Neuronal stem cell (in vitro differentiated cells): ENCODE measurements around the gene TRMU.

ENCODE experiments used
- DNase-seq: peaks from one replicate; pipeline ENCODE4 v3.0.0-alpha.2; 2013; ENCODE audit warnings: low spot score
- H2AFZ ChIP-seq: one replicate; pipeline ENCODE4 v1.6.1; 2013; ENCODE audit warnings: mild to moderate bottlenecking, low read length, inconsistent platforms
- H2AK5ac ChIP-seq: 2 replicates; pipeline ENCODE4 v1.6.1; 2013; ENCODE audit warnings: low read depth, mild to moderate bottlenecking, inconsistent platforms, low read length, moderate library complexity, mixed read lengths
- H2BK120ac ChIP-seq: 2 replicates; pipeline ENCODE4 v1.6.1; 2013; ENCODE audit warnings: low read depth, mild to moderate bottlenecking, inconsistent platforms, low read length, moderate library complexity, mixed read lengths
- H2BK12ac ChIP-seq: one replicate; pipeline ENCODE4 v1.6.1; 2013; ENCODE audit warnings: low read length, inconsistent platforms
- H2BK15ac ChIP-seq: 2 replicates; pipeline ENCODE4 v1.6.1; 2013; ENCODE audit warnings: mild to moderate bottlenecking, low read length, inconsistent platforms, mixed read lengths
- H2BK5ac ChIP-seq: one replicate; pipeline ENCODE4 v1.6.1; 2013; ENCODE audit warnings: inconsistent platforms, mild to moderate bottlenecking, low read length, moderate library complexity
- H3K14ac ChIP-seq: one replicate; pipeline ENCODE4 v1.6.1; 2013; ENCODE audit warnings: low read length, inconsistent platforms
- H3K18ac ChIP-seq: 2 replicates; pipeline ENCODE4 v1.6.1; 2013; ENCODE audit warnings: low read length, inconsistent platforms
- H3K23ac ChIP-seq: 2 replicates; pipeline ENCODE4 v1.6.1; 2013; ENCODE audit warnings: low read depth, mild to moderate bottlenecking, mixed read lengths, low read length, inconsistent platforms; ENCODE audit not compliant: poor library complexity
- H3K27ac ChIP-seq: replicated peaks from 3 replicates; pipeline ENCODE4 v1.5.1; 2013; ENCODE audit warnings: low read length, inconsistent platforms
- H3K27me3 ChIP-seq, 3 experiments: 2 replicates each; pipeline ENCODE4 v1.6.1; 2013; ENCODE audit warnings: low read length in 3 of 3, mild to moderate bottlenecking in 2 of 3, inconsistent platforms in 1 of 3, low read depth in 1 of 3, mixed read lengths in 1 of 3, moderate library complexity in 1 of 3; ENCODE audit not compliant: control insufficient read depth in 3 of 3, insufficient read depth in 3 of 3
- H3K36me3 ChIP-seq, 2 donors: replicated peaks in 1 of 2; 2 replicates each; pipeline ENCODE4 v1.6.1; 2013; ENCODE audit warnings: low read length in 2 of 2; ENCODE audit not compliant: control insufficient read depth in 2 of 2, insufficient read depth in 2 of 2
- H3K4ac ChIP-seq: 2 replicates; pipeline ENCODE4 v1.6.1; 2013; ENCODE audit warnings: inconsistent platforms, mild to moderate bottlenecking, low read length, moderate library complexity
- H3K4me1 ChIP-seq, 2 donors: 1 replicate in 1 of 2; 2 replicates in 1 of 2; pipeline ENCODE4 v1.6.1; 2013; ENCODE audit warnings: low read length in 2 of 2, low read depth in 1 of 2; ENCODE audit not compliant: control insufficient read depth in 2 of 2, insufficient read depth in 1 of 2
- H3K4me2 ChIP-seq: one replicate; pipeline ENCODE4 v1.6.1; 2013; ENCODE audit warnings: mild to moderate bottlenecking, low read length, inconsistent platforms; ENCODE audit not compliant: insufficient read depth, poor library complexity, severe bottlenecking
- H3K4me3 ChIP-seq, 2 donors: 2 replicates each; pipeline ENCODE4 v1.5.1; 2013; ENCODE audit warnings: low read length in 2 of 2, mild to moderate bottlenecking in 2 of 2, inconsistent platforms in 1 of 2, moderate library complexity in 1 of 2
- H3K79me1 ChIP-seq: one replicate; pipeline ENCODE4 v1.6.1; 2013; ENCODE audit warnings: low read depth, mild to moderate bottlenecking, inconsistent platforms, low read length, moderate library complexity
- H3K9ac ChIP-seq: one replicate; pipeline ENCODE4 v1.6.1; 2013; ENCODE audit warnings: mild to moderate bottlenecking, low read depth, low read length, inconsistent platforms; ENCODE audit not compliant: poor library complexity
- H3K9me3 ChIP-seq, 2 donors: replicated peaks in 1 of 2; 2 replicates each; pipeline versions ENCODE3 to v1.6.1; 2013; ENCODE audit warnings: low read length in 2 of 2, mild to moderate bottlenecking in 2 of 2, inconsistent platforms in 1 of 2, low read depth in 1 of 2, mixed read lengths in 1 of 2, moderate library complexity in 1 of 2; ENCODE audit not compliant: control insufficient read depth in 2 of 2, insufficient read depth in 1 of 2
- H4K8ac ChIP-seq: one replicate; pipeline ENCODE4 v1.6.1; 2013; ENCODE audit warnings: low read depth, mild to moderate bottlenecking, inconsistent platforms, low read length, moderate library complexity
- H4K91ac ChIP-seq: one replicate; pipeline ENCODE4 v1.6.1; 2013; ENCODE audit warnings: low read length, low read depth, mild to moderate bottlenecking, inconsistent platforms; ENCODE audit not compliant: poor library complexity
- WGBS, 2 donors: extraction: QIAGEN DNeasy Blood & Tissue Kit; methylation state at CpG; one replicate each; pipeline ENCODE4 v1.1.7; 2013; ENCODE audit warnings: missing lambda C conversion rate in 2 of 2, mixed read lengths in 1 of 2; ENCODE audit not compliant: insufficient read length in 2 of 2, insufficient replicate concordance in 1 of 2; ENCODE audit errors: extremely low coverage in 2 of 2; 5-methylcytosine and 5-hydroxymethylcytosine counted together

Gene TRMU

DNA sequence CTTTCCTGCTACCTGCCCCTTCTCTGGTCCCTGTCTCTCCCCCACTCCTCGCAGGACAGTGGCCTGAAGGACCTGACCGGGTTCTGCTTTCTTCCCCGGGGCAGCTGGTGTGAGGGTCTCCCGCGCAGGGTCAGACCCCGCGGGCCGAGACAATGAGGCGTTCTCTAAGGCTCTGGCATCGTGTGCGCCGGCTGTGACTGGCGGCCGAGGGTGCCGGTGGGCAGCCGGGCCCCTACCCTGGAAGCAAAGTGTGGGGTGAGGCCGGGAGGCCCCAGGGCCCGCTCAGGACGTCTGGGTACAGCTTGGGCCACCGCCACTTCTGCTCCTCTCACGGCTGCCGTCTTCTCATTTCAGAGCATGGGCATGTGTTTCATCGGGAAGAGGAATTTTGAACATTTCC, 16.3 kb downstream of the TRMU start:
- Histone ChIP-seq H3K18ac (no peak overlapping the region), H3K9ac (no peak overlapping the region), H3K27me3 (no peaks in the 10 kb centered on the region), H3K4ac (no peak overlapping the region), H3K36me3 (peaks cover 56 to 98% of the 10 kb centered on the region in 2 donors), H3K14ac (no peak overlapping the region), H3K4me1 (no peaks in the 10 kb centered on the region), H2AK5ac (no peak overlapping the region), H2BK12ac (no peak overlapping the region), H3K4me2 (no peak overlapping the region), H2AFZ (no peak overlapping the region), H4K8ac (peak overlapping the region; percentile 82), H3K4me3 (no peak overlapping the region), H4K91ac (no peak overlapping the region), H2BK5ac (no peak overlapping the region), H3K27ac (no peak overlapping the region), H3K79me1 (peaks cover 13% of the 10 kb centered on the region), H3K9me3 (no peaks in the 10 kb centered on the region), H2BK15ac (no peak overlapping the region), H3K23ac (peak overlapping the region; percentile 9), H2BK120ac (no peak overlapping the region)
- DNase-seq, result no peak
- WGBS, 2 donors, result no CpG with 5 or more reads among the region's 23 CpGs

DNA sequence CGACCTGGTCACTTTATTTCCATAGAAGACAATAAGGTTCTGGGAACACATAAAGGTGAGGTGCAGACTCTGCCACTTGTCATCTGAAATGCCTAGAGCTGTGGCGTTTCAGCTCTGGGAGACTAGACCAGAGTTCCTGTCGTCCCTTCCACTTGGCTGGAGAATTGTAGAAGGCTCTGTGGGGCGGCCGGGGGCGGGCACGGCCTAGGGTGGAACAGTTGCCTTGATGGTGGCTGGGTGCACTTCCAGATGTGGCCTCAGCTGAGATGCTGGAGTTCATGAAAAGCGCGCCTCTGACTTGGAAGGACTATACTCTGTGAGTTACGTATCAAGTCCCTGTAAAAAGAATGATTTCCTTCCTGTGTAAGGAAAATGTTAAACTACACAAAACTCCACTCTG, 16.8 kb downstream of the TRMU start:
- no peak overlapping the region for H2BK5ac ChIP-seq
- no peak overlapping the region for H3K9ac ChIP-seq
- H3K27ac ChIP-seq, result no peak overlapping the region
- peak overlapping the region; percentile 9 for H4K91ac ChIP-seq
- H3K4ac ChIP-seq, result no peak overlapping the region
- H2BK15ac ChIP-seq, result no peak overlapping the region
- H4K8ac ChIP-seq, result no peak overlapping the region
- H3K36me3 ChIP-seq, result peaks cover 55 to 98% of the 10 kb centered on the region in 2 donors
- no peak overlapping the region for H3K4me2 ChIP-seq
- no peaks in the 10 kb centered on the region for H3K9me3 ChIP-seq
- WGBS, 2 donors, result no CpG with 5 or more reads among the region's 10 CpGs
- no peak overlapping the region for H2AK5ac ChIP-seq
- no peaks in the 10 kb centered on the region for H3K4me1 ChIP-seq
- no peak overlapping the region for H3K14ac ChIP-seq
- DNase-seq, result no peak
- H3K27me3 ChIP-seq, result no peaks in the 10 kb centered on the region
- H3K23ac ChIP-seq, result no peak overlapping the region
- H2AFZ ChIP-seq, result no peak overlapping the region
- H3K79me1 ChIP-seq, result peaks cover 13% of the 10 kb centered on the region
- no peak overlapping the region for H3K4me3 ChIP-seq
- H3K18ac ChIP-seq, result no peak overlapping the region
- H2BK12ac ChIP-seq, result no peak overlapping the region
- H2BK120ac ChIP-seq, result no peak overlapping the region

DNA sequence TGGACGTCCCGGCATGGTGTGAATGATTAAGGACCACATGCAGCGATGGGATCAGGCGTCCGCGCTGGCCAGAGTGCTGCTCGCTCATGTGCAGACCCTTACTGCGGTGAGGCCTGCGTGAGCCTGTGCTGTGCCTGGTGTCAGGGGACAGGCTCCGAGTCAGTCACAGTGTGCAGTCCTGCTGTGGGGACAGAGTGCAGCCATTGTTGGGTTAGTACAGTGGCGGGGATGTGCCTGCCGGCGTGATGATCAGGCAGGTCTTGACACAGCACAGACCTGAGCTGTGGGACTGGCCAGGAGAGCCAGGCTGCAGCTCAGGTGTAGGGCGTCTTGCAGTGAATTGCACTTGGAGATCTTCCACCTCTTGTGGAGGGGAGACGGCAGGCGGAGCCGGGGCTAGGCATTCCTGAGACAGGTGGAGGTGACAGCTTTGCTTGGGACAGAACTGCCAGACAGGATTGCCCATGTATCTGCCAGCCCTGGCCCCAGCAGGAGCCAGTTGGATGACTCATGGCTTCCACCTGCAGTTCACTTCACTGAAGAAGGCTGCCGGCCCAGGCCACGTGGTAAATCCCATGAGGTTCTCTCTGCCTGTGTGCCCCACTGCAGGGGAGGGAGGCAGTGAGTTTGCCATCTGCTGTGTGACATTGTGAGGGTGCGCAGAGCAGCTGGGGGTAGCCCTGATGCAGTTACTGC, 17.3 kb downstream of the TRMU start:
- Histone ChIP-seq H2BK5ac (peak overlapping the region; percentile 53), H3K4me1 (no peaks in the 10 kb centered on the region), H3K4me3 (no peak overlapping the region), H3K4me2 (no peak overlapping the region), H4K8ac (no peak overlapping the region), H2BK120ac (no peak overlapping the region), H3K27ac (no peak overlapping the region), H3K9ac (peak overlapping the region; percentile 53), H3K23ac (no peak overlapping the region), H2AK5ac (no peak overlapping the region), H3K27me3 (no peaks in the 10 kb centered on the region), H2BK15ac (no peak overlapping the region), H3K9me3 (no peaks in the 10 kb centered on the region), H2BK12ac (no peak overlapping the region), H3K36me3 (peaks cover 52 to 97% of the 10 kb centered on the region in 2 donors), H2AFZ (no peak overlapping the region), H3K4ac (no peak overlapping the region), H3K18ac (peak overlapping the region; percentile 64), H3K79me1 (peaks cover 13% of the 10 kb centered on the region), H4K91ac (peak overlapping the region; percentile 9), H3K14ac (no peak overlapping the region)
- WGBS, 2 donors, result no CpG with 5 or more reads among the region's 20 CpGs
- DNase-seq, result no peak

GRCh38 chr22:46353483-46354105, 18.1 kb downstream of the TRMU start:
- Histone ChIP-seq H2AFZ (no peak overlapping the region), H3K79me1 (peaks cover 14% of the 10 kb centered on the region), H2AK5ac (no peak overlapping the region), H2BK12ac (no peak overlapping the region), H3K4me3 (no peak overlapping the region), H3K4me1 (no peaks in the 10 kb centered on the region), H3K9me3 (no peaks in the 10 kb centered on the region), H3K4me2 (no peak overlapping the region), H3K9ac (peak overlapping the region; percentile 21), H3K27me3 (no peaks in the 10 kb centered on the region), H3K18ac (peak overlapping the region; percentile 64), H2BK5ac (peak overlapping the region; percentile 53), H3K4ac (no peak overlapping the region), H3K23ac (no peak overlapping the region), H3K36me3 (peaks cover 47 to 96% of the 10 kb centered on the region in 2 donors), H3K27ac (no peak overlapping the region), H4K8ac (no peak overlapping the region), H3K14ac (no peak overlapping the region), H2BK15ac (no peak overlapping the region), H4K91ac (no peak overlapping the region), H2BK120ac (no peak overlapping the region)
- WGBS, 2 donors, result no CpG with 5 or more reads among the region's 8 CpGs
- no peak for DNase-seq
